GM21367 (cell line): ENCODE data around the gene PRM2.

Experiments used
- ATAC-seq: cut with Tn5 transposase; IDR thresholded peaks from one replicate; pipeline ENCODE4 v1.9.1; 2021; ENCODE audit not compliant: unreplicated experiment

PRM2 gene, protein sequence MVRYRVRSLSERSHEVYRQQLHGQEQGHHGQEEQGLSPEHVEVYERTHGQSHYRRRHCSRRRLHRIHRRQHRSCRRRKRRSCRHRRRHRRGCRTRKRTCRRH

DNA sequence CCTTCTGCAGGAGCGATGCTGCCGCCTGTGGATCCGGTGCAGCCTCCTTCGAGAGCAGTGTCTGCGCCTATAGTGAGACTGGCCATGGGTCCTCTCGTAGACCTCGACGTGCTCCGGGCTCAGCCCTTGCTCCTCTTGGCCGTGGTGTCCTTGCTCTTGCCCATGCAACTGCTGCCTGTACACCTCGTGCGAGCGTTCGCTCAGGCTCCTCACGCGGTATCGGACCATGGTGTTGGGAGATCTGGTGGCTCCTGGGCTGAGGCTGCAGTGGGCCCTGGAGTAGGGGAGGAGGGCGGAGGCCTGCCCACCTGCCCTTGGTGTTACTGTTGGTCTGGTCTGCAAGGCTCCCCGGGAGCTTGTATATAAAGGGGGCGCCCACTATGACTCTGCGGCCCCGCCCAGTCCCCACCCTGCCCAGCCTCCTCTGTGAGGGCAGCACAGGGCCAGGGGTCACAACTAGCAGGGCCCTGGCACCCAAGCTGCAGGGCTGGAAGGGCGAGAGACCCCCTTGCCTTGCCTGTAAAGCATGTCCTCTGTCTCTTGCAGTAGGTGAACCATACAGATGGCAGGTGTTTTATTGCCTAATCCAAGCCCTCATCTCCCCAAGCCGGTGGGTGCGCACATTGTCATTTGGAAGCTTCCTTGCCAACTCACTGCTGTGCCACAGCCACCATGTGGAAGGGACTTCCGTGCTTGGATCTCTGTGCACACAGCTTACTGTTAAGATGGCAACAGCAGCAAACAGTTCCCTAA lies at the start of gene PRM2:
Gene PRM2 (minus strand): TSS at position 338 of the 753 bp plus-strand sequence. CDS start 110 bp downstream, at position 228.
- no peak for ATAC-seq

DNA sequence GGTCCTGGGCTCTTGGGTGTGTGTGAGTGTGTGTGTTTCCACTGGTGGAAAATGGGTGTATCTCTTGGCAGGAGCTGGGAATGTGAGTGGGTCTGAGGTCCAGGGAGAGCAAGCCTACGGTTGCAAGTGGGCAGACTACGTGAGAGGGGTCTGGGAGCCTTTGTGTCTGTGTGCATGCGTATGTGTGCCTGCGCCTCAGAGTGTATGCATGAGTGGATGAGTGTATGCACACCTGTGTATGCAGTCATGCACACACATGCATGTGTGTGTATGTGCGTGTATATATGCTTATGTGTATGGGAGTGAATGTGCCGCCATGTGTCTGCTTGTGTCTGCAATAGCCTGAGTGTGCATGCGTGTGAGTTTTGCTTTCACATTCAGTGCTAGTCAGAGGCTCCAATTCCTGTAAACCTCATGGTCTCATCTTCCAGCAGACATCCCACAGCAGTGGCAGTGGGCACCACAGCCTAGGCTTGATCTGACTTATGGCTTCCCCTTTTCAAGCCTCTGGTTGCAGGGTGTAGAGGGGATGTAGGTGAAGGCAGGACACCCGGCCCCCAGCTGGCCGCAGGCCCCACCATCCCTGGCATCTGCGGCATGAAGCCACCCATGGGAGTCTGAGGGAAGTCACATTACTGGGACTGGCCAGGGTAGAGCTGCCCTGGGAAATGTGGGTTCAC lies 49.3 kb upstream of the PRM2 start:
- ATAC-seq, result no peak

DNA sequence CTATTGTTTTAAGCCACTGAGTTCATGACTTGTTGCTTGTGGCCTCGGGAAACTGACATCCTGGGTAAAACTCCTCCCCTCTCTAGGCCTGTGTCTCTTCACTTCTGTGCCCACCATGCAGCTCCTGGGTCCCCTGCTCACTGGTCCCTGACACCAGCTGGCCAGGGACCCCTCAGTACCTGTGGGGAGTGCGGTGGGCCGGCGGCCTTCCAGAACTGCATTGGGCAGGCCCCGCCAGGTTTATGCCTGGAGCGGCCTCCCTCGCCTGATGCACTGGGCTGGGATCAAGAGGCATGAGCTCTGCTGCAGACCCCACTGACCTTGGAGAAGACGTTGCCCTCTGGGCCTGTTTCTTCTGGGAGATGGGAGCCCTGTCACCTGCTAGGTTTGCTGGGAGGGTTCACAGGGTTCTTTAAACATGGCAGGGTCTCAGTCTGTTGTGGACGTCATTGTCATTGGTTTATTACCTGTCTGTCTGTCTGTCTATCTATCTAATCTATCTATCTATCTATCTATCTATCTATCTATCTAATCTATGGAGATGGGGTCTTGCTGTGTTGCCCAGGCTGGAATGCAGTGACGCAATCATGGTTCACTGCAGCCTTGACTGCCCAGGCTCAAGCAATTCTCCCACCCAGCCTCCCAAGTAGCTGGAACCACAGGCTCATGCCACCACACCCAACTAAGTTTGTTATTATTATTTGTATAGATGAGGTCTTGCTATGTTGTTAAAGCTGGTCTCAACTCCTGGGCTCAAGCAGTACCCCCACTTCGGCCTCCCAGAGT lies 47.5 kb upstream of the PRM2 start:
- no peak for ATAC-seq

DNA sequence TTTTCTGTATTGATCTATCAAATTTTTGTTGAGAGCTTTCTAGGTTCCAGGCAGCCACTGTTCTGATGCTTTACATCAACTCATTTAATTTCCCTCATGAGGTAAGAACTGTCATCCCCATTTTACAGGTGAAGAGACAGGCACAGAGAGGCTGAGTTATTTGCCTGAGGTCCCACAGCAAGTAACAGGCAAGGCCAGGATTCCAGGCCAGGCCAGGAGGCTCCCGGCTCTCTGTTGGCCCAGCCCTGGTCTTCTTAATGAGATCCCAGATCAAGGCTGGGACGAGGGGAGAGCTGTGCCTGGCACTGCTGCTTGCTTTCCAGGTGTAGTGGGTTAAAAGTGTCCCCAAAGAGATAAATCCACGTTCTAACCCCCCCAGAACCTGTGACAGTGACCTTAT lies 46.5 kb upstream of the PRM2 start:
- ATAC-seq, result no peak

DNA sequence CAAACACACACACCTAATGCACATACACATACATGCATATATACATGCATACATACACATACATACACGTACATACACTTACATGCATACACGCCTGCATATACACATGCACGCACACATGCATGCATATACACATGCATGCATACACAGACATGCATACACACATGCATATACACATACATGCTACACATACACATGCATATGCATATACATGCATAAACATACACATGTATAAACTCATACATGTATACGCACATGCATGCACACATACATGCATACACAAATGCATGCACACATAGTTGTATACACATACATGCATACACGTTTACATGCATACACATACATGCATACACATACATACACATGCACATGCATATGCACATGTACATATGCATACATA lies 45.4 kb upstream of the PRM2 start:
- ATAC-seq, result no peak

DNA sequence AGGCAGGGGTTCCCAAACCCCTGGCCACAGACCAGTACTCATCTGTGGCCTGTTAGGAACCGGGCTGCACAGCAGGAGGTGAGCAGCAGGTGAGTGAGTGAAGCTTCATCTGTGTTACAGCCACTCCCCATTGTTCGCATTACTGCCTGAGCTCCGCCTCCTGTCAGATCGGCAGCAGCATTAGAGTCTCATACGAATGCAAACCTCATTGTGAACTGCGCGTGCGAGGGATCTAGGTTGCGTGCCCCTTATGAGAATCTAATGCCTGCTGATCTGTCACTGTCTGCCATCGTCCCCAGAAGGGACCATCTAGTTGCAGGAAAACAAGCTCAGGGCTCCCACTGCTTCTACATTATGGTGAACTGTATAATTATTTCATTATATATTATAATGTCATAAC lies 43.9 kb upstream of the PRM2 start:
- no peak for ATAC-seq

DNA sequence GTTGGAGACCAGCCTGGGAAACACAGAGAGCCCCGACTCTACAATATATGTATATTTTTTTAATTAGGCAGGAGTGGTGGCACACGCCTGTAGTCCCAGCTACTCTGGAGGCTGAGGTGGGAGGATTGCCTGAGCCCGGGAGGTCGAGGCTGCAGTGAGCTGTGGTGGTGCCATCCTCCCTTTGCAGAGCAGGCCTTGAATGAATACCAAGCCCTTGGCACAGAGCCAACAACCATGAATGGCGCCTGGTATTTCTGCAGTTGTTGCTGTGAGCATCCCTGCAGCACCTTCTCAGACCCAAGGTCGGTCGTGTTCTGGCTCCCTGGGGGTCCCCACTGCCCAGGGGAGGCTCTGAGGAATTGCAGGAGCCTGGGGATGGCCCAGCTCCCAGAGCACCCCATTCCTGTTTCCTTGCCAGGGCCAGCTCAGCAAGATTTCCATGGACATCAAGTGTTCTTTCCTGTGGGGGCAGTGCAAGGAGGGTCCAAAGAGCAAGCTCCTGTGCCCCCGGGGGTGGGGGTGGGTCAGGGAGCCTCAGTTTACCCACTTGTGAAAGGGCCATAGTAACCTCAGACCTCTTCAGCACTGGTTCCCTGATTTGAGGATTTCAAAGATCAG lies 43.4 kb upstream of the PRM2 start:
- ATAC-seq, result no peak

DNA sequence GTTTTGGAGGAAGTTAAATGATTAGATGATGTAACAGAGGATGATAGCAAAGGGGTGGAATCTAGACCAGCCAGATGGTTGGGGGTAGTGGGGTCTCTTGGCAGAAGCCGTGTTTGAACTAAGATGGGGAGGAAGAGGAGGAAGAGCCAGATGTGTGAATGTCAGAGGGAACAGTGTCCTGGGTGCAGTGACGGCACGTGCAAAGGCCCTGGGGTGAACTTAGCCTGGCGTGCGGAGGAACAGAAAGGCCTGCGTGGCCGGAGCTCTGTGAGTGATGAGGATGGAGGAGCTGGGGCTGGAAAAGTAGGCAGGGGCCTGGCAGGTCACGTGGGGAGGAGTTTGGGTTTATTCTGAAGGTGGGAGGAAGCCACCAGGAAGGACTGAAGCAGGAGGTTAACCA lies 42.5 kb upstream of the PRM2 start:
- ATAC-seq, result no peak

DNA sequence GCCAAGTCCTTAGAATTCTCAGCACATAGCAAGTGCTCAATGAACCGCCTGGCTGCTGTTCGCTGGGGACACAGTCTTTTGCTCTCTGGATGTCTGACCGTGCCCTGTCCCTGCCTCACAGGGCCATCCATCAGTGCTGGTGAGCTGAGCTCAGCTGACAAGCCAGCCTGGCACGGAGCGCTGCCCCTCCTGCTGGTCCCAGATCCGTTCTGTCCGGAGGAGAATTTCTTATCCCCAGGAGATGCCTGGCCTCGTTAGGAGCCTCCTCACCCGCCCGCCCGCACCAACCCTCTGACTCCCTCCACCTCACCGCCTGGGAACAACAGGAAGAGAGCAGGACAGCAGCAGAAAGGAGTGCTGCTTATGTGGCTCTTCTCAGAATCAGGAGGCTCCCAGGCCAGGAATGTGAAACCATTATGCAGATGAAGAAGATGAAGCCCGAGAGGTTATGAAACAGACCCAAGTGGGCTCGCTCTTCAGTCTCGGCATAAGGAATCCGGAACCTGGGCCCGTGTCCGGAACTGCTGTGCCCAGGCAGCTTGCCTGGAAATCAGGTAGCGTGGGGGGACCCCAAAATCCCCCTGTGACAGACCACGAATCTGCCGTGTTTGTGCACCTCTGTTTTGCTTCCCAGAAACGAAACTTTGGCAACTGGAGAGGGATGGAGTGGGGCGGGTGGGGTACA lies 40.2 kb upstream of the PRM2 start:
- no peak for ATAC-seq

DNA sequence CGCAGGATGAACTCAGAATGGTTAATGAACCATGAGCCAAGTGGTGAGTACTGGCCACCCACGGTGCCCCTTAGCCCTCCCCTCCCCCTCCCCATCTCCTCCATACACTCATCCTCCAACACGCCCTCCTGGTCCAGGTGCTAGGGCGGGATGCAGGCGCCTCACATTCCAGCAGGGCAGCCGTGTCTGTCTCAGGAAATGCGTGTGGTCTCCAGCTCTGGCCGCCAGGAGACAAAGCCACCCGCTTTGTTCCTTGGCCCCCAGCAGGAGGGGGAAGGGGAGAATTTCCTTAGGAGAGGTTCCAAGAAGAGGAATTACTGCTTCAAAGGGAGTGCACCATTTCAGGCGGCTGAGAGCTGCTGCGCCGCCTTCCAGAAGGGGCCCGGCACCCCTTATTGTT lies 39.2 kb upstream of the PRM2 start:
- no peak for ATAC-seq

DNA sequence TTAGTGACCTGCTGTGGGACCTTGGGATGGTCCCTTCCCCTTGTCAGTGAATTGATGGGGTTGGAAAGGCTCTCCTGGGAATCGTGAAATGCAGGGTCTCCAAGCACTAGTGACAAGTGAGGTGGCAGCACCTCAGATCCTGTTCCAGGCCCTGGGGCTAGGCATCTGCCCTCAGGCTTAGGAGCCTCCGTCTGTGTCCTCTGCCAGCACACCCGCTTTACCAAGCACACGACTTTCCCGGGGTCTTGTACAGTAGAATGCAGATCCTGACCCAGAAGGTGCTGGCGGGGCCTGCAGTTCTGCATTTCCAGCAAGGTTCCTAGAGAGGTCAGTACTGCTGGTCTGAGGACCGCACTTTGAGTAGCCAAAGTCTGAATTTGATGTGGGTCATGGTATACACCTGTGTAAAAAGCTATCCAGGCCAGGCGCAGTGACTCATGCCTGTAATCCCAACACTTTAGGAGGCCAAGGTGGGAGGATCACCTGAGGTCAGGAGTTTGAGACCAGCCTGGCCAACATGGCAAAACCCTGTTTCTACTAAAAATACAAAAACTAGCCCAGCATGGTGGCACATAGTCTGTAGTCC lies 38.1 kb upstream of the PRM2 start:
- no peak for ATAC-seq

DNA sequence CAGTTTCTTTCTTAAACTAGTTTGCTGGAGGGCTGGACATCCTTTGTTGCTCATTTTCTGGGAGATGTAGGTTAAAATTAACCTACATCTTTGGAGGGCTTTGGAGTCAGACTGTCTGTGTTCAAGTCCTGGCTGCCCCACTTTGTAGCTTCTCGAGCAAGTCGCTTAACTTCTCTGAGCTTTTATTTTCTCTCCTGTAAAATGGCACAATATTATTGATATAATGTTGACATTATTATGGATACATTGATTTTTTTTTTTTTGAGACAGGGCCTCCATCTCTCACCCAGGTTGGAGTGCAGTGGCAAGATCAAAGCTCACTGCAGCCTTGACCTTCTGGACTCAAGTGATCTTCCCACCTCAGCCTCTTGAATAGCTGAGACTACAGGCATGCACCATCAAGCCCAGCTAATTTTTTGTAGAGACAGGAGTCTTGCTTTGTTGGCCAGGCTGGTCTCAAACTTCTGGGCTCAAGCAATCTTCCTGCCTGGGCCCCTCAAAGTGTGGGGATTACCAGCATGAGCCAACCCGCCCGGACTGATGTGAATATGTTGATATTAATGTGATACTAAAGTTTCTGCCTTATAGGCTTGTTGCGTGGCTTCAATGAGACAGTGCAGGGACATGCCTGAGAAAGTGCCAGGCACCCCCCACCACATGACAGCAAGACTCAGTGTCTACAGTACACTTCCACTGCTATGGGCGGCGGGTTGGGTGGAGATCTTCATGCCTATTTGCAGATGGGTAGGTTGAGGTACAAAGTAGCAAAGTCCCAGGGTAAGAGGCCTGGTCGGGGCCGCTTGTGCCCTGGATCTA lies 37.4 kb upstream of the PRM2 start:
- ATAC-seq, result no peak

DNA sequence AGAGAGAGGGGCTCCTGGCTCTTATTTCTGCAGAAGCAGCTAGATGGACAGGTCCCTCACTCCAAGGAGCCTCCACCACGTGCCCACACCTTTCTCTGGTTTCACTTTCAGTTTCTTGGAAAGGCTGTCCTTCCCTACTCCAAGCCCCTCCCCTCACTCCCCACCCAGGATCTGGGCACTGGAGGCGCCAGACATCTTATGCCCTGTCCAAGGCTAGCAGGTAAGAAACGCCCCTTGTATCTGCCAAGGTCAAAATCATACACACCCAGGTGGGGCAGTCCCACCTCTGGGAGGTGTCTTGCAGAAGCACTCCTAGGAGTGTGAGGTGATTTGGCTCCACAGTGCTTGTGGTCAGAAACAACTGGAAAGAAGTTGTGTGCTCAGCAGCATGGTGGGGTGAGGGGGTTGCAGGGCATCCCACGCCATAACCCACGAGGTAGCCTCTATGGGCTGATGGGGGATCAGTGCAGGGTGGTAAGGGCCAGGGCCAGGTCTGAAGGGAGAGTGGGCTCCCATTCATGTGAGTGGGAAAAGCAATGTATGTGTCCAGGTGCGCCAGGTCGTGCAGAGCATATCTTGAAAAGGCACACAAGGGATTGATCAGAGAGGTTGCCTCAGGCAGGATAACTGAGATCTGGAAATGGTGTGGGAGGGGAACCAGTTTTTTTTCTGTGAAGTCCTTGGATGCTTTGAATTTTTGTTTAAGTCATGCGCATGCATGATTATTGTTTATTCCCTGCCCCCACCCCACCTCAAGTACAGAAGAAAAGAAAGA lies 36.6 kb upstream of the PRM2 start:
- no peak for ATAC-seq

DNA sequence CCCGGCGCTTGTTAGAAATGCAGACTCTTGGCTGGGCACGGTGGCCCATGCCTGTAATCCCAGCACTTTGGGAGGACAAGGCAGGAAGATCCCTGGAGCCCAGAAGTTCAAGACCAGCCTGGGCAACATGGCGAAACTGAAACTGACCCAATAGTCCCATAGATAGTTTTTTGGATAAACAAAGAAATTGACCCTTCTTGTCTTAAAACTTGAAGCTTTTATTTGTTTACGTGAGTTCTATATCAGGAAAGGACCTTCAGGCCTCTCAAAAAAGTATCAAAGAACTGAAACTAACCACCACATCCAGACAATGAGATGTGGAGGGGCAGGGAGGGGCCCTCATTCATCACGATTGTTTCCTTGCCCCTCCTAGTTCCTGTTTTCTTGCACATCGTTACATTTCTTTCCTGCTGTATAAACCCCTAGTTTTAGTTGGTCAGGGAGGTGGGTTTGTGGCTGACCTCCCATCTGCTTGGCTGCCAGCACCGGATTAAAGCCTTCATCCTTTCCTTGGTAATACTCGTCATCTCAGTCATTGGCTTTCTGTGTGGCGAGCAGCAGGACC lies 34.8 kb upstream of the PRM2 start:
- ATAC-seq, result peak; percentile 37

DNA sequence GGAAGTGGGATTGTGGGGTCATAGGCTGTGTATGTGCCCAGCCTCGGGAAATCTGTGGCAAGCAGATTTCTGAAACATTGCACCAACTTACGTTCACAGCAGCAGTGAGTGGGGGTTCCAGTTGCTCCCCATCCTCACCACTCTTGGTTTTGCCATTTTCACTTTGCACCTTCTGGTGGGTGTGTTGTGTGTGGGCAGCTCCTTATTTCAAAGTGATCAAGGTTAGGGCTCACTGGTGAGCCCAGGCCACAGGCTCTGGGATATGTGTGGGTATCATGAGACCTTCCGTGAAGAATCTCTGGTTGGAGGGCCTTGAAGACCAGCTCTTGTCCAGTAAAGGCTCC lies 34.3 kb upstream of the PRM2 start:
- no peak for ATAC-seq

DNA sequence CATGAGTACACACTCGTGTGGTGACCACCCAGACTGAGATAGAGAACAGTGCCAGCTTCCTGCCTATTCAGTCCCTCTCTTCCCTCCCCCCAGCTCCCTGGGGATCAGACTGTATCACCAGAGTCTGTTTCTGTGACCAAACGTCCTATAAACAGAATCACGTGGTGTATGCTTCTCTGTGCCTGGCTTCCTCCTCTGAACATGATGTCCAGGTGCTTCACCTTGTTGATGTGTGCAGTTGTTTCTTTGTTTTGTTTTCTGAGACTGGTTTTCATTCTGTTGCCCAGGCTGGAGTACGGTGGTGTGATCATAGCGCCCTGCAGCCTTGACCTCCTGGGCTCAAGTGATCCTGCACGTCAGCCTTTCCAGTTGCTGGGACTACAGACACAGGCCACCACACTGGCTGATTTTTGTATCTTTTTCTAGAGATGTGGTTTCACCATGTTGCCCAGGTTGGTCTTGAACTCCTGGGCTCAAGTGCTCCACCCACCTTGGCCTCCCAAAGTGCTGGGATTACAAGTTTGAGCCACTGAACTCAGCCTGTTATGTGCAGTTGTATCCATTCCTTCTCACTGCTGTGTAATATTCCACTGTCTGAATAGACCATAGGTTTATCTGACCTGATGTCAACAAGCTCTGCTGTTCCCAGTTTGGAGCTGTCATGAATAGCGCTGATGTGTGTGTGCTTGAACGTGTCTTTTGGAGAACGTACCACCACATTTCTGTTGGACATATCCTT lies 33.8 kb upstream of the PRM2 start:
- ATAC-seq, result peak; percentile 32

DNA sequence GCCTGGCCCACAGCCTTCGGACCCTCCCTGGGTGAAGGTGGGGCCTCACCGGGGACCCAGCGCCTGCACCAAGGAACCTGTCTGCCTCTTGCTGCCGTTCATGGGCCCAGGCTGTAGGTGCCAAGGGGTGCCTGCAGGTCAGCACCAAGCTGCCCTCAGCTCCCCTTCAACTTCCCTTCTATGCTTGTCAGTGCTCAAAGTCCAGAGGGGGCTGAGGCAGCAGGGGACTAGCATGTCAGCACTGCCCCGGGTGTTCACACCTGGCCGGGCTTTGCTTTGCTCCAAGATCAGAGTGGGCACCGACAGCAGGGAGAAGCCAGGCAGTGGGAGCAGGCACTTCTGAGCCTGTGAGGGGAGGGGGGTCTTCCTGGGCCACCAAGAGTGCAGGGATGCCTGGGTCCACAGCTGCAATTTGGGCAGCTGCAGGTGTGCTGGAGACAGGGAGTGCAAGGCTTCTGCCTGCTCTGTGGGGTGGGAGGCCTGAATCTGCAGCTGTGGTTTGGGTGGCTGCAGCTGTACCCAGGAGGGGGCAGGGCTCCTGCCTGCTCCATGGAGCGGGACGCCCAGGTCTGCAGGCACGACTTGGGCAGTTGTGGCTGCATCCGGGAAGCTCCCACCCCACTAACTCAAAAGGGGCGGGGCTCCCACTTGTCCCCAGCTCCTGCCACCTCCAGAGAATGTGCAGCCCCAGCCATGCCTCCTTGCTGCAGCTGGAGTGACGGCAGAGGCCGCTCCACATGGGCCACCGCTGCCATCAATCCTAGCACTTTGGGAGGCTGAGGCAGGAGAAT lies 32.4 kb upstream of the PRM2 start:
- ATAC-seq, result no peak
